CD4-positive, alpha-beta T cell treated with Interleukin-6 for 4 hours (primary cell): ENCODE results near the gene KPNA2.
A peak's percentile ranks its signal among the peaks of the same experiment; 100 is the strongest.
"Not testable (repeated sequence)": the region's sequence is repeated elsewhere in the genome, so short reads cannot be mapped to it uniquely, and the experiment has no call there.

ENCODE experiments used
- DNase-seq: peaks from one replicate; pipeline ENCODE4 v3.0.0-alpha.2; 2020; ENCODE audit warnings: mixed read lengths

The KPNA2 gene

GRCh38 chr17:68020409-68020756 is 15.2 kb upstream of the KPNA2 start:
- DNase-seq: no peak

GRCh38 chr17:68020791-68021190 is 14.7 kb upstream of the KPNA2 start:
- not testable (repeated sequence) for DNase-seq

GRCh38 chr17:68021963-68022362 is 13.6 kb upstream of the KPNA2 start:
- no peak for DNase-seq

- not testable (repeated sequence) for DNase-seq
These were observed 13.0 kb upstream of the KPNA2 start for GRCh38 chr17:68022547-68022946.

- DNase-seq: no peak
These were observed 5.9 kb upstream of the KPNA2 start for GRCh38 chr17:68029512-68030215.

GRCh38 chr17:68033636-68034451 is 1.7 kb upstream of the KPNA2 start:
- DNase-seq: no peak

GRCh38 chr17:68034452-68034776 is 1.1 kb upstream of the KPNA2 start:
- DNase-seq: no peak

GRCh38 chr17:68035131-68035522 is 408 bp upstream of the KPNA2 start:
- peak; percentile 94 for DNase-seq

- DNase-seq: no peak
These were observed 991 bp downstream of the KPNA2 start for GRCh38 chr17:68036304-68037147.

GRCh38 chr17:68047153-68047846 is 11.8 kb downstream of the KPNA2 start:
- DNase-seq: no peak

- not testable (repeated sequence) for DNase-seq
These were observed 12.5 kb downstream of the KPNA2 start for GRCh38 chr17:68047890-68048542.

GRCh38 chr17:68048996-68049395 is 13.5 kb downstream of the KPNA2 start:
- no peak for DNase-seq

GRCh38 chr17:68049812-68050437 is 14.4 kb downstream of the KPNA2 start:
- DNase-seq: not testable (repeated sequence)

GRCh38 chr17:68051321-68052312 is 16.1 kb downstream of the KPNA2 start:
- DNase-seq: not testable (repeated sequence)

- DNase-seq: no peak
These were observed 17.3 kb downstream of the KPNA2 start for GRCh38 chr17:68052810-68053209.

- no peak for DNase-seq
These were observed 17.9 kb downstream of the KPNA2 start for GRCh38 chr17:68053231-68054013.

- no peak for DNase-seq
These were observed 18.9 kb downstream of the KPNA2 start for GRCh38 chr17:68054296-68054900.

- peak; percentile 54 for DNase-seq
These were observed 22.0 kb downstream of the KPNA2 start for GRCh38 chr17:68057531-68057952.

- DNase-seq: peak; percentile 26
These were observed 24.8 kb downstream of the KPNA2 start for GRCh38 chr17:68060336-68060735.
